Tibial artery (tissue), 4 donors: Measurements from ENCODE around the gene TMPRSS3.
A peak's percentile ranks its signal among the peaks of the same experiment; 100 is the strongest.

Experiments used
- DNase-seq, 2 donors: peaks; one replicate each; pipeline ENCODE4 v3.0.0-alpha.2; 2019
- H3K27ac ChIP-seq, 2 donors: fragments of 200-600 bp; sonication (generic) in 1 of 2; 1 replicate in 1 of 2; 2 replicates in 1 of 2; pipeline ENCODE4 v1.5.1; 2018 to 2019; ENCODE audit warnings: mild to moderate bottlenecking in 1 of 2
- H3K27me3 ChIP-seq, 2 donors: fragments of 200-600 bp; sonication (generic) in 1 of 2; one replicate each; pipeline versions ENCODE4 v1.5.1 to v1.6.0; 2016 to 2019
- H3K36me3 ChIP-seq, 3 donors: fragments of 200-600 bp; sonication (generic) in 2 of 3; one replicate each; pipeline ENCODE4 v1.5.1; 2016 to 2019; ENCODE audit warnings: mild to moderate bottlenecking in 2 of 3
- H3K4me1 ChIP-seq, 4 donors: fragments of 200-600 bp; sonication (generic) in 2 of 4; 1 replicate in 3 of 4; 2 replicates in 1 of 4; pipeline ENCODE4 v1.5.1; 2016 to 2019
- H3K4me3 ChIP-seq, 2 donors: fragments of 200-600 bp; sonication (generic) in 1 of 2; 1 replicate in 1 of 2; 2 replicates in 1 of 2; pipeline ENCODE4 v1.5.1; 2018 to 2019; ENCODE audit warnings: mild to moderate bottlenecking in 2 of 2
- H3K9me3 ChIP-seq, 3 donors: fragments of 200-600 bp; sonication (generic) in 1 of 3; one replicate each; pipeline ENCODE4 v1.5.1; 2016 to 2019
- CTCF ChIP-seq, 2 experiments: fragments of 200-600 bp in 1 of 2; fragments of 450-650 bp in 1 of 2; IDR thresholded peaks; one replicate each; pipeline ENCODE4 v1.5.1; 2017 to 2019; ENCODE audit warnings: antibody characterized with exemption in 2 of 2, mild to moderate bottlenecking in 1 of 2, moderate library complexity in 1 of 2
- intact Hi-C: fragments of 100-400 bp; cut with DNase I; formaldehyde crosslinking; loops from one replicate; pipeline ENCODE4 v1.15.0; 2023; ENCODE audit warnings: low total_unique reads

Gene TMPRSS3

GRCh38 chr21:42349420-42350317 lies 46.2 kb downstream of the TMPRSS3 start:
- no peak overlapping the region for H3K27ac ChIP-seq
- intact Hi-C loops, result no loop called here
- TF ChIP-seq CTCF (IDR thresholded peaks at IDR 0.05), result no peak
- no peaks in the 10 kb centered on the region for H3K4me1 ChIP-seq
- H3K27me3 ChIP-seq, result peaks cover 0 to 30% of the 10 kb centered on the region in 2 donors
- no peak overlapping the region for H3K4me3 ChIP-seq
- H3K36me3 ChIP-seq, result no peaks in the 10 kb centered on the region
- peaks cover 0 to 6% (median 5%) of the 10 kb centered on the region in 3 donors for H3K9me3 ChIP-seq
- peak in 1 of 2 donors; percentile 21 for DNase-seq

GRCh38 chr21:42348762-42349161 lies 47.1 kb downstream of the TMPRSS3 start:
- H3K36me3 ChIP-seq, result no peaks in the 10 kb centered on the region
- no peaks in the 10 kb centered on the region for H3K4me1 ChIP-seq
- H3K4me3 ChIP-seq, result no peak overlapping the region
- no peaks in the 10 kb centered on the region for H3K9me3 ChIP-seq
- DNase-seq, result peak in 1 of 2 donors; percentile 20
- peaks cover 0 to 35% of the 10 kb centered on the region in 2 donors for H3K27me3 ChIP-seq
- intact Hi-C loops, result no loop called here
- no peak for TF ChIP-seq CTCF (IDR thresholded peaks at IDR 0.05)
- no peak overlapping the region for H3K27ac ChIP-seq

GRCh38 chr21:42347601-42348327 lies 48.1 kb downstream of the TMPRSS3 start:
- DNase-seq, result no peak
- Histone ChIP-seq H3K4me3 (no peak overlapping the region), H3K27me3 (peaks cover 0 to 40% of the 10 kb centered on the region in 2 donors), H3K9me3 (no peaks in the 10 kb centered on the region), H3K27ac (no peak overlapping the region), H3K36me3 (no peaks in the 10 kb centered on the region), H3K4me1 (no peaks in the 10 kb centered on the region)
- intact Hi-C loops, result no loop called here
- no peak for TF ChIP-seq CTCF (IDR thresholded peaks at IDR 0.05)

- intact Hi-C loops, result no loop called here
Measured at GRCh38 chr21:42346866-42347600, 48.8 kb downstream of the TMPRSS3 start.

More at GRCh38 chr21:42346866-42347600, 48.8 kb downstream of the TMPRSS3 start:
- Histone ChIP-seq H3K4me1 (no peaks in the 10 kb centered on the region), H3K27ac (no peak overlapping the region), H3K4me3 (no peak overlapping the region), H3K36me3 (no peaks in the 10 kb centered on the region), H3K27me3 (peaks cover 0 to 43% of the 10 kb centered on the region in 2 donors), H3K9me3 (no peaks in the 10 kb centered on the region)
- no peak for DNase-seq
- no peak for TF ChIP-seq CTCF (IDR thresholded peaks at IDR 0.05)
